Spleen (tissue), 7 donors: Measurements from ENCODE around the gene GPHB5.

Experiments
- POLR2A ChIP-seq, 3 donors: fragments of 450-650 bp; IDR thresholded peaks; one replicate each; pipeline ENCODE4 v1.5.1; 2017; ENCODE audit warnings: antibody characterized with exemption in 3 of 3, mild to moderate bottlenecking in 1 of 3
- POLR2AphosphoS5 ChIP-seq, 3 donors: sonication (generic); formaldehyde crosslinking; IDR thresholded peaks; one replicate each; pipeline ENCODE4 v1.5.1; 2017; ENCODE audit warnings: antibody characterized with exemption in 3 of 3
- TF ChIP-seq, protein P1 (sequence below), 11 experiments: fragments of 200-600 bp in 7 of 11; fragments of 450-650 bp in 4 of 11; sonication (generic) in 4 of 11; IDR thresholded peaks in 8 of 11; conservative IDR thresholded peaks in 3 of 11; 1 replicate in 7 of 11; 2 replicates in 4 of 11; pipeline versions ENCODE4 v1.4.0 to v1.8.0; 2016 to 2021; ENCODE audit warnings: antibody characterized with exemption in 11 of 11, inconsistent platforms in 4 of 11, mild to moderate bottlenecking in 1 of 11
- donor health status: DM: no; HTN: no; CAD: no; lungs with moderate emphysema.
- donor health status: DM: no; HTN: no; CAD: no.
- donor health status: DM: no; HTN: no; CAD: no.

DNA sequence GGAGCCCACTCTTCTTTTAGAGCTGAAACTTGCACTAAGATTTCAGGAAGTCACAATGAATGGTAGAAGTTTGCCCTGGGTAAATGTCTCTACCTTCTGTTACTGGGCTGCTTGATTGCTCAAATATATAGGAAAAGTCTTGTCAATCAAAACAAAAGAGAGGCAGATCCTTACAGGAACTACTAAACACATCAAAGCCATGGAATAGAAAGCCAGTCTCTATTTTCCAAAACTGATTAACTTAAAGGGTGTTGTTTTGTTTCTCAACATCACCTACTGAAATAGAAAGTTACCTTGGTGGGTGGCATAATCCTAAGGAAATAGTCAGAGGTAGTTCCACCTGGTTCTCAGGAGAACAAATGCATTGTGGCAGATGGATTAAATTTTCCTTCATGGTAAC, at the start of gene GPHB5:
- TF ChIP-seq, protein P1, sequence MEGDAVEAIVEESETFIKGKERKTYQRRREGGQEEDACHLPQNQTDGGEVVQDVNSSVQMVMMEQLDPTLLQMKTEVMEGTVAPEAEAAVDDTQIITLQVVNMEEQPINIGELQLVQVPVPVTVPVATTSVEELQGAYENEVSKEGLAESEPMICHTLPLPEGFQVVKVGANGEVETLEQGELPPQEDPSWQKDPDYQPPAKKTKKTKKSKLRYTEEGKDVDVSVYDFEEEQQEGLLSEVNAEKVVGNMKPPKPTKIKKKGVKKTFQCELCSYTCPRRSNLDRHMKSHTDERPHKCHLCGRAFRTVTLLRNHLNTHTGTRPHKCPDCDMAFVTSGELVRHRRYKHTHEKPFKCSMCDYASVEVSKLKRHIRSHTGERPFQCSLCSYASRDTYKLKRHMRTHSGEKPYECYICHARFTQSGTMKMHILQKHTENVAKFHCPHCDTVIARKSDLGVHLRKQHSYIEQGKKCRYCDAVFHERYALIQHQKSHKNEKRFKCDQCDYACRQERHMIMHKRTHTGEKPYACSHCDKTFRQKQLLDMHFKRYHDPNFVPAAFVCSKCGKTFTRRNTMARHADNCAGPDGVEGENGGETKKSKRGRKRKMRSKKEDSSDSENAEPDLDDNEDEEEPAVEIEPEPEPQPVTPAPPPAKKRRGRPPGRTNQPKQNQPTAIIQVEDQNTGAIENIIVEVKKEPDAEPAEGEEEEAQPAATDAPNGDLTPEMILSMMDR (IDR thresholded peaks at IDR 0.05 in 8 of 11, conservative IDR thresholded peaks at IDR 0.05 in 3 of 11): no peak
- TF ChIP-seq POLR2AphosphoS5 (IDR thresholded peaks at IDR 0.05): no peak
- no peak for TF ChIP-seq POLR2A (IDR thresholded peaks at IDR 0.05)
